Astrocyte (in vitro differentiated cells and primary cell): ENCODE measurements around the gene SPTLC3.

Experiments
- CTCF ChIP-seq: IDR thresholded peaks from 2 replicates; pipeline ENCODE4 v1.5.1; 2011; ENCODE audit warnings: low read depth, mild to moderate bottlenecking, inconsistent platforms, low read length, moderate library complexity; ENCODE audit not compliant: insufficient read depth
- EZH2 ChIP-seq: IDR thresholded peaks from 2 replicates; pipeline ENCODE4 v1.6.1; 2012; ENCODE audit warnings: mild to moderate bottlenecking, low read length, inconsistent platforms; ENCODE audit not compliant: insufficient read depth

- TF ChIP-seq CTCF = no peak
- TF ChIP-seq EZH2 = no peak
These were observed 157.7 kb downstream of the SPTLC3 start for GRCh38 chr20:13166437-13166836.
